OCI-LY7 (cell line): ENCODE data around the gene PGRMC2. TPM values are rescaled to one million over a fixed set of nuclear protein-coding genes. Genes with fewer than 3 reads are reported as not detected.

Source experiments
- BruUV-seq: library from RNA; stranded (reverse); fragments of 400-500 nt; replicated peaks from 2 replicates; lab custom pipeline; 2021; lab: Mats Ljungman, UMichigan
- CTCF ChIA-PET: fragments of 300-600 bp; sonication (Branson Sonifier 250); formaldehyde crosslinking; loops from one replicate; lab custom pipeline; 2022; ENCODE audit warnings: antibody characterized with exemption; ENCODE audit not compliant: unreplicated experiment; lab: Charles Lee
- POLR2A ChIA-PET: fragments of 300-600 bp; sonication (Branson Sonifier 250); formaldehyde crosslinking; loops from one replicate; lab custom pipeline; 2022; ENCODE audit warnings: antibody characterized with exemption; lab: Charles Lee
- DNase-seq: peaks from one replicate; pipeline ENCODE4 v3.0.0-alpha.2; 2015; ENCODE audit warnings: low spot score
- H2AFZ ChIP-seq: fragments of 200-600 bp; sonication (generic), shearing (Covaris generic); 2 replicates; pipeline ENCODE4 v1.6.1; 2014; ENCODE audit warnings: mild to moderate bottlenecking, antibody characterized with exemption, low read length, moderate library complexity
- H3K27ac ChIP-seq: fragments of 200-600 bp; sonication (generic); 2 replicates; pipeline ENCODE4 v1.5.1; 2014; ENCODE audit warnings: mixed run types, low read depth, mild to moderate bottlenecking, moderate library complexity, low read length, inconsistent platforms; ENCODE audit not compliant: poor library complexity, severe bottlenecking
- H3K36me3 ChIP-seq: fragments of 200-600 bp; sonication (generic); 2 replicates; pipeline ENCODE4 v1.6.1; 2014; ENCODE audit warnings: mild to moderate bottlenecking, antibody characterized with exemption, low read length, moderate library complexity, mixed read lengths; ENCODE audit not compliant: insufficient read depth
- H3K4me1 ChIP-seq: fragments of 200-600 bp; sonication (generic); 2 replicates; pipeline ENCODE4 v1.5.1; 2014; ENCODE audit warnings: mild to moderate bottlenecking, low read length; ENCODE audit not compliant: insufficient read depth, poor library complexity, severe bottlenecking
- H3K4me2 ChIP-seq: fragments of 200-600 bp; sonication (generic); 2 replicates; pipeline ENCODE4 v1.6.1; 2014; ENCODE audit warnings: mild to moderate bottlenecking, low read length
- H3K4me3 ChIP-seq: fragments of 200-600 bp; sonication (generic); 2 replicates; pipeline ENCODE4 v1.5.1; 2014; ENCODE audit warnings: mild to moderate bottlenecking, low read depth, low read length; ENCODE audit not compliant: poor library complexity, severe bottlenecking
- H3K79me2 ChIP-seq: fragments of 200-600 bp; sonication (generic); 2 replicates; pipeline ENCODE4 v1.6.1; 2016; ENCODE audit warnings: low read depth, mild to moderate bottlenecking, low read length, moderate library complexity, mixed read lengths; ENCODE audit not compliant: insufficient read depth
- H3K9me2 ChIP-seq: fragments of 200-600 bp; sonication (generic); 2 replicates; pipeline ENCODE4 v1.6.1; 2016; ENCODE audit warnings: mild to moderate bottlenecking, low read length, mixed read lengths; ENCODE audit not compliant: insufficient read depth
- H3K9me3 ChIP-seq: fragments of 200-600 bp; sonication (generic); 2 replicates; pipeline ENCODE4 v1.6.1; 2014; ENCODE audit warnings: mild to moderate bottlenecking, mixed run types, low read length, mixed read lengths
- H4K20me1 ChIP-seq: fragments of 200-600 bp; sonication (generic); 2 replicates; pipeline ENCODE4 v1.6.1; 2014; ENCODE audit warnings: mild to moderate bottlenecking, antibody characterized with exemption, low read length, moderate library complexity, mixed read lengths; ENCODE audit not compliant: insufficient read depth
- CTCF ChIP-seq: fragments of 200-600 bp; sonication (generic); conservative IDR thresholded peaks from 2 replicates; pipeline ENCODE4 v1.5.1; 2014; ENCODE audit warnings: mild to moderate bottlenecking, antibody characterized with exemption, low read length, moderate library complexity, mixed read lengths
- EZH2phosphoT487 ChIP-seq: fragments of 200-600 bp; sonication (generic); IDR thresholded peaks from 2 replicates; pipeline ENCODE4 v1.6.1; 2018; ENCODE audit warnings: low read depth, borderline replicate concordance, mild to moderate bottlenecking, mixed run types, antibody characterized with exemption, low read length, moderate library complexity, mixed read lengths
- intact Hi-C: fragments of 100-400 bp; cut with micrococcal nuclease; formaldehyde crosslinking; loops from one replicate; pipeline ENCODE4 v1.10.0; 2022; ENCODE audit not compliant: unreplicated experiment
- total RNA-seq, 2 experiments: library from RNA; depleted of rRNA in 1 of 2; stranded (reverse); fragments of >200 nt in 1 of 2; shearing (Covaris generic) in 1 of 2; gene quantifications; 2 replicates each; pipeline ENCODE4 v1.2.3, GENCODE V29; 2014 to 2022

The PGRMC2 gene
- total RNA-seq, 2 experiments from 2014 or later, result 10.5 to 45.3 TPM

- Histone ChIP-seq H4K20me1 (0 out of 2 replicates have a peak, but pooled peaks cover 4% of the 10 kb centered on the region), H3K9me3 (0 out of 2 replicates have a peak, but pooled peaks cover 3% of the 10 kb centered on the region), H3K4me3 (no peak overlapping the region), H3K27ac (no peak overlapping the region), H3K36me3 (peaks cover 90% of the 10 kb centered on the region), H2AFZ (no peak overlapping the region), H3K4me1 (peaks cover 7% of the 10 kb centered on the region), H3K9me2 (no peaks in the 10 kb centered on the region), H3K4me2 (no peak overlapping the region), H3K79me2 (peaks cover 100% of the 10 kb centered on the region)
- DNase-seq, result no peak
- TF ChIP-seq EZH2phosphoT487 (no peak), CTCF (no peak)
- POLR2A ChIA-PET, result interaction anchor here (0.7 kb wide), 1 partner anchor 349 kb away, joined by 3 read pairs; no protein-coding TSS in a partner anchor
- intact Hi-C loops, result no loop called here
- no TSS peak for BruUV-seq
- CTCF ChIA-PET, result no interaction called here
Measured at GRCh38 chr4:128279624-128280225, 7.9 kb downstream of the PGRMC2 start.

GRCh38 chr4:128277856-128278255, 9.8 kb downstream of the PGRMC2 start:
- no peak overlapping the region for H2AFZ ChIP-seq
- H3K27ac ChIP-seq, result no peak overlapping the region
- no peaks in the 10 kb centered on the region for H4K20me1 ChIP-seq
- POLR2A ChIA-PET, result interaction anchor here (2.0 kb wide), 1 partner anchor 8 kb away, joined by 11 read pairs; no protein-coding TSS in a partner anchor
- H3K4me2 ChIP-seq, result no peak overlapping the region
- peaks cover 100% of the 10 kb centered on the region for H3K79me2 ChIP-seq
- H3K9me3 ChIP-seq, result 0 out of 2 replicates have a peak, but pooled peaks cover 2% of the 10 kb centered on the region
- no peak overlapping the region for H3K4me3 ChIP-seq
- no peak for DNase-seq
- H3K36me3 ChIP-seq, result peaks cover 93% of the 10 kb centered on the region
- TF ChIP-seq CTCF, result no peak
- CTCF ChIA-PET, result no interaction called here
- H3K4me1 ChIP-seq, result no peaks in the 10 kb centered on the region
- no peaks in the 10 kb centered on the region for H3K9me2 ChIP-seq
- intact Hi-C loops, result no loop called here
- no TSS peak for BruUV-seq

- Histone ChIP-seq H3K4me3 (no peak overlapping the region), H3K79me2 (peaks cover 79% of the 10 kb centered on the region), H3K36me3 (peaks cover 93% of the 10 kb centered on the region), H4K20me1 (no peaks in the 10 kb centered on the region), H3K4me1 (no peaks in the 10 kb centered on the region), H3K4me2 (no peak overlapping the region), H3K9me3 (no peaks in the 10 kb centered on the region), H3K9me2 (no peaks in the 10 kb centered on the region), H2AFZ (no peak overlapping the region), H3K27ac (no peak overlapping the region)
- POLR2A ChIA-PET, result interaction anchor here (1.0 to 2.0 kb wide), 2 partner anchors 14 to 16 kb away, joined by 3 to 7 read pairs; no protein-coding TSS in a partner anchor
- DNase-seq, result no peak
- BruUV-seq, result no TSS peak
- TF ChIP-seq EZH2phosphoT487, result no peak
- CTCF ChIA-PET, result no interaction called here
- intact Hi-C loops, result no loop called here
Measured at GRCh38 chr4:128275346-128275745, 12.3 kb downstream of the PGRMC2 start.
